Fibroblast of skin of left biceps (primary cell): ENCODE measurements around the gene ABTB2.

ENCODE experiments used
- DNase-seq, 2 experiments: peaks; one replicate each; pipeline ENCODE4 v3.0.0-alpha.2; 2013; ENCODE audit warnings: low read depth in 2 of 2

ABTB2 gene

GRCh38 chr11:34150494-34151151 is 207.2 kb downstream of the ABTB2 start:
- DNase-seq, result peak; percentile 13 to 23

- DNase-seq, result no peak
Measured at GRCh38 chr11:34149786-34150185, 208.0 kb downstream of the ABTB2 start.

- DNase-seq, result no peak
Measured at GRCh38 chr11:34149274-34149673, 208.5 kb downstream of the ABTB2 start.

GRCh38 chr11:34148504-34149165 is 209.2 kb downstream of the ABTB2 start:
- no peak for DNase-seq

GRCh38 chr11:34147581-34147980 is 210.2 kb downstream of the ABTB2 start:
- DNase-seq, result no peak

GRCh38 chr11:34146866-34147265 is 210.9 kb downstream of the ABTB2 start:
- DNase-seq, result no peak

GRCh38 chr11:34146411-34146810 is 211.4 kb downstream of the ABTB2 start:
- DNase-seq, result no peak

GRCh38 chr11:34145847-34146381 is 211.9 kb downstream of the ABTB2 start:
- no peak for DNase-seq

GRCh38 chr11:34145073-34145472 is 212.7 kb downstream of the ABTB2 start:
- no peak for DNase-seq

GRCh38 chr11:34143048-34143447 is 214.8 kb downstream of the ABTB2 start:
- DNase-seq, result no peak

- no peak for DNase-seq
Measured at GRCh38 chr11:34140149-34140548, 217.7 kb downstream of the ABTB2 start.

GRCh38 chr11:34139346-34139745 is 218.5 kb downstream of the ABTB2 start:
- DNase-seq, result no peak

- DNase-seq, result no peak
Measured at GRCh38 chr11:34136420-34136819, 221.4 kb downstream of the ABTB2 start.

- DNase-seq, result no peak
Measured at GRCh38 chr11:34135439-34135838, 222.4 kb downstream of the ABTB2 start.

GRCh38 chr11:34134765-34135164 is 223.0 kb downstream of the ABTB2 start:
- no peak for DNase-seq

GRCh38 chr11:34132261-34132965 is 225.4 kb downstream of the ABTB2 start:
- no peak for DNase-seq

GRCh38 chr11:34128824-34129223 is 229.0 kb downstream of the ABTB2 start:
- DNase-seq, result no peak

- no peak for DNase-seq
Measured at GRCh38 chr11:34126959-34127848, 230.6 kb downstream of the ABTB2 start.

GRCh38 chr11:34124885-34125668 is 232.7 kb downstream of the ABTB2 start:
- no peak for DNase-seq

- DNase-seq, result no peak
Measured at GRCh38 chr11:34120651-34121050, 237.2 kb downstream of the ABTB2 start.

GRCh38 chr11:34114471-34114870 is 243.3 kb downstream of the ABTB2 start:
- DNase-seq, result no peak
